AG09309 (cell line): ENCODE results near the gene B4GALT5.

Experiments used
- DNase-seq: peaks from one replicate; pipeline ENCODE4 v3.0.0-alpha.2; 2010; ENCODE audit warnings: low read depth
- H3K4me3 ChIP-seq: 2 replicates; pipeline ENCODE4 v1.5.1; 2011; ENCODE audit warnings: mild to moderate bottlenecking, low read depth, low read length, moderate library complexity; ENCODE audit not compliant: control insufficient read depth
- CTCF ChIP-seq: IDR thresholded peaks from 2 replicates; pipeline ENCODE4 v1.5.1; 2011; ENCODE audit warnings: mild to moderate bottlenecking, low read depth, low read length, inconsistent platforms; ENCODE audit not compliant: insufficient read depth, control insufficient read depth; ENCODE audit errors: missing control alignments

The B4GALT5 gene

GRCh38 chr20:49668181-49668877, 45.3 kb downstream of the B4GALT5 start:
- no peak overlapping the region for H3K4me3 ChIP-seq
- no peak for DNase-seq
- TF ChIP-seq CTCF = no peak

- no peak for DNase-seq
- no peak overlapping the region for H3K4me3 ChIP-seq
- no peak for TF ChIP-seq CTCF
Observed at GRCh38 chr20:49666911-49667310, 46.8 kb downstream of the B4GALT5 start.

GRCh38 chr20:49665796-49666195, 47.9 kb downstream of the B4GALT5 start:
- no peak overlapping the region for H3K4me3 ChIP-seq
- DNase-seq = no peak
- TF ChIP-seq CTCF = no peak

- TF ChIP-seq CTCF = no peak
- no peak for DNase-seq
- H3K4me3 ChIP-seq = no peak overlapping the region
Observed at GRCh38 chr20:49664612-49665313, 48.9 kb downstream of the B4GALT5 start.

- no peak for TF ChIP-seq CTCF
- no peak overlapping the region for H3K4me3 ChIP-seq
- no peak for DNase-seq
Observed at GRCh38 chr20:49663112-49663511, 50.6 kb downstream of the B4GALT5 start.

GRCh38 chr20:49661560-49662329, 51.9 kb downstream of the B4GALT5 start:
- no peak for TF ChIP-seq CTCF
- H3K4me3 ChIP-seq = no peak overlapping the region
- no peak for DNase-seq
